IPS-20b (cell line): ENCODE measurements around the gene KMT2A.

Source experiments
- H3K27ac ChIP-seq: one replicate; pipeline ENCODE4 v1.5.1; 2013; ENCODE audit warnings: low read length
- H3K27me3 ChIP-seq: 2 replicates; pipeline ENCODE4 v1.6.1; 2013; ENCODE audit warnings: mild to moderate bottlenecking, low read length, inconsistent platforms; ENCODE audit not compliant: insufficient read depth
- H3K36me3 ChIP-seq: 2 replicates; pipeline ENCODE4 v1.6.1; 2013; ENCODE audit warnings: low read depth, mild to moderate bottlenecking, inconsistent platforms, low read length, moderate library complexity; ENCODE audit not compliant: insufficient read depth
- H3K4me1 ChIP-seq: 2 replicates; pipeline ENCODE4 v1.6.1; 2013; ENCODE audit warnings: mild to moderate bottlenecking, control low read depth, inconsistent platforms, low read length, moderate library complexity; ENCODE audit not compliant: insufficient read depth
- H3K4me3 ChIP-seq: 2 replicates; pipeline ENCODE4 v1.5.1; 2013; ENCODE audit warnings: mild to moderate bottlenecking, low read length, inconsistent platforms
- H3K9ac ChIP-seq: 2 replicates; pipeline ENCODE4 v1.6.1; 2013; ENCODE audit warnings: low read depth, mild to moderate bottlenecking, inconsistent platforms, low read length, moderate library complexity
- H3K9me3 ChIP-seq: 2 replicates; pipeline ENCODE4 v1.6.1; 2013; ENCODE audit warnings: mild to moderate bottlenecking, low read depth, low read length, inconsistent platforms; ENCODE audit not compliant: insufficient read depth

Gene KMT2A

DNA sequence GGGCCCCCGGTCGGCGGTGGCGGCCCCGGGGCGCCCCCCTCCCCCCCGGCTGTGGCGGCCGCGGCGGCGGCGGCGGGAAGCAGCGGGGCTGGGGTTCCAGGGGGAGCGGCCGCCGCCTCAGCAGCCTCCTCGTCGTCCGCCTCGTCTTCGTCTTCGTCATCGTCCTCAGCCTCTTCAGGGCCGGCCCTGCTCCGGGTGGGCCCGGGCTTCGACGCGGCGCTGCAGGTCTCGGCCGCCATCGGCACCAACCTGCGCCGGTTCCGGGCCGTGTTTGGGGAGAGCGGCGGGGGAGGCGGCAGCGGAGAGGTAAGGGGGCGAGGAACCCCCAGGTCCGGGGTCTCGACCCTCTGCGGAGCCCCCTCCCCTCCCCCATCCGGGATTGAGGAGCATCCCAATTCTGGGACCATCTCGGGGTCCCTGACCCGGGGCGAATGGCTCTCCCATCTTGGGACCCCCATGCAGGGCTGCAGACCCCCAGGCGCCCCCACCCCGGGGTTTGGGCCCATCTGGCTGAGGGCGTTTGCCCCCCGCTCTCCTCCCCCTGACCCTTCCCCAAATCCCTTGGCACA lies 431 bp downstream of the KMT2A start:
- Histone ChIP-seq H3K9ac (peak overlapping the region; percentile 89; the same call in 1 of the 2 replicates), H3K36me3 (peaks cover 26% of the 10 kb centered on the region; the same call in 1 of the 2 replicates), H3K9me3 (no peaks in the 10 kb centered on the region), H3K4me1 (peaks cover 20% of the 10 kb centered on the region), H3K27ac (no peak overlapping the region), H3K27me3 (0 out of 2 replicates have a peak, but pooled peaks cover 7% of the 10 kb centered on the region), H3K4me3 (peak overlapping the region; percentile 93)

DNA sequence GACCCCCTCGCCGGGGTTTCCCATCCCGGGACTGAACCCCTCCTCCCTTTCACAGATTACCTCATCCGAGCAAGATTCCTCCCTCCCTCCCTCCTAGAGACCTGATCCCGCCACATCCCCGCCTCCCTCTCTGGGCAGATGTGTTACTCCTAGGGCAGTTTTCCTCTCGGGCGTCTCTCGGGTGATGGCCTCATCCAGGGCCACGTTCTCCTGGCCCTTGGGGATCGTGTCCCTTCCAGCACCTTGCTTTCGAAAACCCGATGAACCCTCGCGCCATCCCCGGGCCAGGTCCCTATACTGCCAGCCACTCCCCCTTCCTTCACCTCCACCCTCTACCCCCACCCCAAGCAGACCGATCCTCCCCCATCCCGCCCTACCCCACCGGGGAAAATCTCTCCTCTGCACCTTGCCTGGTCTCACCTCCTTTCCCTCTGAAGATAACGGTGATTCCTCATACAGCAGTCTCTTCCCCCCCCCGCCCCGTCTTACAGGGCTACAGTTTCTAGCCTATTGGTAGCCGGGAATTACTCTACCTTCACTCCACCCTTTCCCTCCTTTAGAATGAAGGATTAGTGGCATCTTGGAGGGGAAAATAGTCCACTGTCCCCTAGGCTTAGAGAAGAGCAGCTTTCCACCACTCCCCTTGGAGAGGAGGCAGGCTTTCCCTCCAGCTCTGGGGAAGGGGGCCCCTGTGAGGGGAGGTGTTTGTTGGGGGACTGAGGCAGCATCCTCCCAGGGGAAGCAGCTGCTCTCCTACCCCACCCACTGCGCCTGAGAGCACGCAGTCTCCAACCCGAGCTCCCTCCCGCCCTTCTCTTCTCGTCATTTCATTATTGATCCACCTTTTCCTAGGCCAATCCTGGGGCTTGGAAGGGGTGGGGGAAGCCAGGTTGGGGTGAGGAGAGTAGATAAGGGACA lies 1.2 kb downstream of the KMT2A start:
- Histone ChIP-seq H3K9ac (peak overlapping the region; percentile 89; the same call in 1 of the 2 replicates), H3K27me3 (0 out of 2 replicates have a peak, but pooled peaks cover 7% of the 10 kb centered on the region), H3K4me3 (peak overlapping the region; percentile 93), H3K4me1 (peaks cover 27% of the 10 kb centered on the region), H3K9me3 (no peaks in the 10 kb centered on the region), H3K36me3 (peaks cover 27% of the 10 kb centered on the region; the same call in 1 of the 2 replicates), H3K27ac (no peak overlapping the region)

- peak overlapping the region; percentile 93 for H3K4me3 ChIP-seq
- peak overlapping the region; percentile 89; the same call in 1 of the 2 replicates for H3K9ac ChIP-seq
- peaks cover 34% of the 10 kb centered on the region for H3K4me1 ChIP-seq
- no peak overlapping the region for H3K27ac ChIP-seq
- H3K36me3 ChIP-seq, result peaks cover 34% of the 10 kb centered on the region; the same call in 1 of the 2 replicates
- 0 out of 2 replicates have a peak, but pooled peaks cover 7% of the 10 kb centered on the region for H3K27me3 ChIP-seq
- no peaks in the 10 kb centered on the region for H3K9me3 ChIP-seq
These were observed 2.1 kb downstream of the KMT2A start for GRCh38 chr11:118438314-118438931.

- H3K9me3 ChIP-seq, result no peaks in the 10 kb centered on the region
- peaks cover 38% of the 10 kb centered on the region; the same call in 1 of the 2 replicates for H3K36me3 ChIP-seq
- no peak overlapping the region for H3K27ac ChIP-seq
- H3K27me3 ChIP-seq, result no peaks in the 10 kb centered on the region
- no peak overlapping the region for H3K4me3 ChIP-seq
- peaks cover 34% of the 10 kb centered on the region for H3K4me1 ChIP-seq
- no peak overlapping the region for H3K9ac ChIP-seq
These were observed 3.4 kb downstream of the KMT2A start for GRCh38 chr11:118439646-118440045.

- Histone ChIP-seq H3K4me3 (peak overlapping the region; percentile 32; the same call in 1 of the 2 replicates), H3K9me3 (no peaks in the 10 kb centered on the region), H3K4me1 (peaks cover 34% of the 10 kb centered on the region), H3K9ac (no peak overlapping the region), H3K36me3 (peaks cover 47% of the 10 kb centered on the region; the same call in 1 of the 2 replicates), H3K27me3 (no peaks in the 10 kb centered on the region), H3K27ac (no peak overlapping the region)
These were observed 5.5 kb downstream of the KMT2A start for GRCh38 chr11:118441770-118442275.

DNA sequence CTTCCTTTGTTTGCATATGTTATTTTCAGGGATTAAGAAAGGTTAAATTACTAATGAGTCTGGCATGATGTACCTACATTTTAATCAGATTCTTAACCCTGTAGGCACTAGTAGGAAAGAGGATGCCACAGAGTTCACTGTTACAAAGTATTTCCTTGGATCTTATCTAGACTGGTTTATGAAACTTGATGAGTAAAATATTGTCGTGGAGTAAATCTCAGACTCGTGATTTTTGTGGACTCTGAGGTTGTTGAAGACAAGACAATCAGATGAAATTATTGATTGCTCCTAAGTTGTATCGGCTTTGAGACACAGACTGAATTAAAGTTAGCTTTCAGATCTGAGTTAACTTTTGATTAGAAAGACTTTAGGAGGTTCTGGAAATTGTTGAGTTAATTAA lies 6.0 kb downstream of the KMT2A start:
- Histone ChIP-seq H3K27me3 (no peaks in the 10 kb centered on the region), H3K4me3 (no peak overlapping the region; the same call in 1 of the 2 replicates), H3K4me1 (peaks cover 34% of the 10 kb centered on the region), H3K9me3 (no peaks in the 10 kb centered on the region), H3K9ac (0 out of 2 replicates have a peak overlapping the region, but pooled peaks have one; percentile 1), H3K27ac (no peak overlapping the region), H3K36me3 (peaks cover 47% of the 10 kb centered on the region; the same call in 1 of the 2 replicates)

GRCh38 chr11:118442908-118443589 lies 6.8 kb downstream of the KMT2A start:
- no peaks in the 10 kb centered on the region for H3K9me3 ChIP-seq

DNA sequence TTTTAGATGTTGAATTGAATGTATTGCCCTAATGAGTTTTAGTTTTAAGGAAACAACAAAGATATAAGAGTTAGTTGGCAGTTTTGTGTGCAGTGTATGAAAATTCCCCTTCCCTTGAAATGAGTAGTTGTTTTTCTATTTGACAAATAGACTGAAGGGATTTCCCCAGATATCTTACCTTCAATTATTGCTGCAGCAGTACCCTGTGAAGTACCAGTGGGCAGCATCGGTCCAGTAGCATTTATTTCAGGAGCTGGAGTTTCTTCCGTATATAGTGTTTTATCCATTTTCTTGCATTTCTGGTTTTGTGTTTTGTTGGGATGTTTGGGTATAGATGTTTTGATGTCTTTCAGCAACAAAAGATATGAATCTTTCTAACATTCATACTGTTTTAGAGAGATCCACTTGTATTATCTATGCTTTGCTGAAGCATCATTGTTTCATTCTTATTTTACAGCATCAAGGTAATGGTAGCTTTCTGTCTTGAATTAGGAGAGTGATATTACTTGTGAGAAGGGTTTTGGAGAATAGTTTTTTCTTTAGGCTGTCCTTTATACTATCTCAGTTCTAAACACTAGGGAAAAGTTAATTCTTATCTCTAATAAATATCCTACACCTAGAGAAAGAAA lies 7.4 kb downstream of the KMT2A start:
- H3K4me1 ChIP-seq, result peaks cover 34% of the 10 kb centered on the region
- peaks cover 57% of the 10 kb centered on the region; the same call in 1 of the 2 replicates for H3K36me3 ChIP-seq
- H3K9me3 ChIP-seq, result no peaks in the 10 kb centered on the region
- H3K27me3 ChIP-seq, result no peaks in the 10 kb centered on the region
- H3K9ac ChIP-seq, result no peak overlapping the region
- H3K4me3 ChIP-seq, result no peak overlapping the region
- H3K27ac ChIP-seq, result no peak overlapping the region

More at GRCh38 chr11:118442908-118443589, 6.8 kb downstream of the KMT2A start:
- Histone ChIP-seq H3K27ac (no peak overlapping the region), H3K4me3 (no peak overlapping the region), H3K27me3 (no peaks in the 10 kb centered on the region), H3K9ac (0 out of 2 replicates have a peak overlapping the region, but pooled peaks have one; percentile 1), H3K36me3 (peaks cover 54% of the 10 kb centered on the region; the same call in 1 of the 2 replicates), H3K4me1 (peaks cover 34% of the 10 kb centered on the region)

DNA sequence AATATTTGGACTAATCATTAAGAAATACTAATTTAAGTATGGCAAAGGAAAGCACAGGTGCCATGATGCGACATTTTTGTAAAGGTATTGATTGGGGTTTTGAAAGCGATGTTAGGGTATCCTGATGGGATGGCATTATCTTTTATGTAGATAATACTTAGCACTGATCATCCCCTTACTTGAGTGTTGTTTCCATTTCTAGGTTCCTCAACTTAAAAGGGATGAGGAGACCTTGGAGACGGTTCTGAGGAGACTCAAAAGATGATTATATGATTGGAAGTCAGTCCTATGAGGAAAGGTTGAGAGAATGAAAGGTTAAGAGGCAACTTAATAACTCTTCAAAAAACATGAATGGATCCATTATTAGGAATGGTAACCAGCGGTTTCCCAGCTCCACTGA lies 11.1 kb downstream of the KMT2A start:
- peaks cover 47% of the 10 kb centered on the region for H3K36me3 ChIP-seq
- no peak overlapping the region for H3K4me3 ChIP-seq
- H3K27ac ChIP-seq, result no peak overlapping the region
- no peaks in the 10 kb centered on the region for H3K9me3 ChIP-seq
- peaks cover 7% of the 10 kb centered on the region; the same call in 1 of the 2 replicates for H3K4me1 ChIP-seq
- H3K9ac ChIP-seq, result no peak overlapping the region
- H3K27me3 ChIP-seq, result no peaks in the 10 kb centered on the region

DNA sequence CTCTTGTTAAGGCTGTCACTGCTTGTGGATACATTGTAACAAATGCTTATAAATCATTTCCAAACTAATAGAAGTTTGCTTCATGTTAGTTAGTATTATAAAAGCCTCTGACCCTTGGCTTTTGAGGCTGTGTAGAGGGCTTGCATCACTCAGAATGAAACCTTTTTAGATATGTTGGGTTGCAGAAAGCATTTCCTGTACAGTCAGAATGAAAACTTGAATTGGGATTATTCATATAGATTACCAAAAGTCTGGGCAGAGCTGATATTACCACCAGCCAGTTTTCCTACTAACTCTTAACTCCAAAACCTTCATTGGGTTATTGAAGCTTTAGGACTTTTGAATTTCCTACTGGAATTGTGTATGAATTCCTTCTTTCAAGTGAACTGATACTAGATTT lies 12.0 kb downstream of the KMT2A start:
- no peak overlapping the region for H3K9ac ChIP-seq
- H3K9me3 ChIP-seq, result no peaks in the 10 kb centered on the region
- H3K36me3 ChIP-seq, result peaks cover 41% of the 10 kb centered on the region
- H3K4me3 ChIP-seq, result no peak overlapping the region
- H3K4me1 ChIP-seq, result no peaks in the 10 kb centered on the region
- H3K27ac ChIP-seq, result no peak overlapping the region
- H3K27me3 ChIP-seq, result no peaks in the 10 kb centered on the region
